Lower leg skin (tissue), 3 donors: ENCODE measurements around the gene OR13C2.

Experiments
- CTCF ChIP-seq, 3 donors: fragments of 450-650 bp; IDR thresholded peaks; one replicate each; pipeline ENCODE4 v1.5.1; 2016; ENCODE audit warnings: antibody characterized with exemption in 3 of 3, mild to moderate bottlenecking in 3 of 3, moderate library complexity in 2 of 3
- POLR2A ChIP-seq, 2 donors: fragments of 450-650 bp; IDR thresholded peaks; one replicate each; pipeline ENCODE4 v1.6.1; 2016 to 2017; ENCODE audit warnings: antibody characterized with exemption in 2 of 2, mild to moderate bottlenecking in 1 of 2, moderate library complexity in 1 of 2

- no peak for TF ChIP-seq CTCF (IDR thresholded peaks at IDR 0.05)
- TF ChIP-seq POLR2A (IDR thresholded peaks at IDR 0.05): no peak
Observed at GRCh38 chr9:104556830-104557634, 48.4 kb downstream of the OR13C2 start.
